Measurements from ENCODE around the gene SYT2.

- no peak for TF ChIP-seq CTCF (IDR thresholded peaks at IDR 0.05)
- TF ChIP-seq POLR2A (IDR thresholded peaks at IDR 0.05) = no peak
Measured at GRCh38 chr1:202654079-202654478, 56.2 kb downstream of the SYT2 start.

Data from heart left ventricle (tissue), 13 donors.